HG03575 (cell line): ENCODE data around the gene NELFCD.
"Not testable (repeated sequence)": the region's sequence is repeated elsewhere in the genome, so short reads cannot be mapped to it uniquely, and the experiment has no call there.

ENCODE experiments used
- ATAC-seq: cut with Tn5 transposase; IDR thresholded peaks from one replicate; pipeline ENCODE4 v1.9.1; 2021; ENCODE audit not compliant: unreplicated experiment, insufficient number of reproducible peaks, low FRiP score; ENCODE audit errors: extremely low read depth

The NELFCD gene, protein sequence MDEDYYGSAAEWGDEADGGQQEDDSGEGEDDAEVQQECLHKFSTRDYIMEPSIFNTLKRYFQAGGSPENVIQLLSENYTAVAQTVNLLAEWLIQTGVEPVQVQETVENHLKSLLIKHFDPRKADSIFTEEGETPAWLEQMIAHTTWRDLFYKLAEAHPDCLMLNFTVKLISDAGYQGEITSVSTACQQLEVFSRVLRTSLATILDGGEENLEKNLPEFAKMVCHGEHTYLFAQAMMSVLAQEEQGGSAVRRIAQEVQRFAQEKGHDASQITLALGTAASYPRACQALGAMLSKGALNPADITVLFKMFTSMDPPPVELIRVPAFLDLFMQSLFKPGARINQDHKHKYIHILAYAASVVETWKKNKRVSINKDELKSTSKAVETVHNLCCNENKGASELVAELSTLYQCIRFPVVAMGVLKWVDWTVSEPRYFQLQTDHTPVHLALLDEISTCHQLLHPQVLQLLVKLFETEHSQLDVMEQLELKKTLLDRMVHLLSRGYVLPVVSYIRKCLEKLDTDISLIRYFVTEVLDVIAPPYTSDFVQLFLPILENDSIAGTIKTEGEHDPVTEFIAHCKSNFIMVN

DNA sequence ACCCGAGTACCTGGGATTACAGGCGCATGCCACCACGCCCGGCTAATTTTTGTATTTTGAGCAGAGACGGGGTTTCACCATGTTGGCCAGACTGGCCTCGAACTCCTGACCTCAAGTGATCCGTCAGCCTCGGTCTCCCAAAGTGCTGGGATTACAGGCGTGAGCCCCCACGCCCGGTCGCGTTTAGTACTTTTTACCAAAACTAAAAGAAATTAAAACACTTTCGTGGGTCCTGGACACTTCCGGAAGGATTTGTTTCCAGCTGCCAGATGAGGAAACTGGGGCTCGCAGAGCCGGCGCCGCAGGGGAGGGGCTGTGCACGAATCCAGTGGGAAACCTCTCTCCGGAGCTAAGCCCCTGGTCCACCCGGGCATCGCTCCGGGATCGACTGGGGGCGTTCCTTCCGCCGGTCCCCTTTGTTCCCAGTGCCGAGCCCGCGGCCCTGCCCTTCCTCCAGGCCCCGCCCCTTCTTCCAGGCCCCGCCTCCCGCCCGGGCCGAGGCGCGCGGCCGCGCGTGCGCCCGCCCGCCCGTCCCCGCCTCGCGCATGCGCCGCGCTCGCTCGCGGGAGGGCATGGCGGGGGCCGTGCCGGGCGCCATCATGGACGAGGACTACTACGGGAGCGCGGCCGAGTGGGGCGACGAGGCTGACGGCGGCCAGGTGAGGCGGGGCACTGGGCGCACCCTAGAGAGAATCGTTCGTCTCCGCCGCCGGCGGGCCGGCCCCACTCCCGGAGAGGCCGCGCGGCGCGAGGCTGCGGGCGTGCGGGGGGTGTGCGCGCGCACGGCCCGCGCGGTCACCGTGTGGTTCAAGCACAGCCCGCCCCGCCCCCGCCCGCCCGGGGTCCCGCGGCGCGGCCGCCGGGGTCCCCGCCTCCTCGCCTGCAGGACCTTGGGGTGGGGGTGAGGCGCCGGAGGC, at the start of gene NELFCD:
NELFCD (plus strand) TSS at position 546 of the 917 bp plus-strand sequence; CDS start at position 600, 54 bp downstream.
- ATAC-seq: no peak

DNA sequence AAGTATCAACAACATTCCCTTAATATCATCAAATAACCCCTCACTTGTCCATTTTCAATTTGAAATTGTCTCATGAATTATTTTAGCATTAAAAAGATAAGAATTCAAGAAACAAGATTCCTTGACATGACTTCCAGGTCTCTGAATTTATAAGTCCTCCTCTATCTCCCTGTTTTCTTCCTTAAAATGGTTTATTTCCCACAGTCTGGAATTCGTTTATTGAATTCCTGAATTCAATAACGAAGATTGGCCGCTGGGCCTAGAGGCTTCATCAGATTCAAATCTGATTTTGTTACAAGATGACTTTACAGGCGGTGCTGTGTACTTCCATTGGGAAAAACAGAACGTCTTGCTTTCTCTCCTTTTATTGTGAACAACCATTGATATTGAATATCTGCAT, 48.9 kb upstream of the NELFCD start:
- ATAC-seq: no peak

DNA sequence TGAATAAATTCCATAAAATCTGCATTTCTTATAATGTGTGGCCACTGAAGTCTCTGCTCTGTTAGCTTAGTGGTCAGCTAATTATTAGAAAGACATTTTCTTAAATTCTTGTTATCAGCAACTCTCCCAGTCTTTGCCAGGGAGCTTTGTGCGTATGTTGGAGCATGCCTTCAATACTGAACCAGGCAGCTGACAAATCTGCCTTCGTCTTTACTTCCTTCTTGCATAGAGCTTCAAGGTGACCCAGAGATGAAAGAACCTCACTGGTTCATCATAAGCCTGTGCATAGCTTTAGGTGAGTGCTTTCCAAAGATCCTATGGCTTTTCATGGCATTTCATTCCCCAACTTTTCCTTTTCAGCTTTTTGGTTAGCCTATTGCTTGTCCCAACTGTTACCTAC, 43.0 kb upstream of the NELFCD start:
- ATAC-seq: no peak

DNA sequence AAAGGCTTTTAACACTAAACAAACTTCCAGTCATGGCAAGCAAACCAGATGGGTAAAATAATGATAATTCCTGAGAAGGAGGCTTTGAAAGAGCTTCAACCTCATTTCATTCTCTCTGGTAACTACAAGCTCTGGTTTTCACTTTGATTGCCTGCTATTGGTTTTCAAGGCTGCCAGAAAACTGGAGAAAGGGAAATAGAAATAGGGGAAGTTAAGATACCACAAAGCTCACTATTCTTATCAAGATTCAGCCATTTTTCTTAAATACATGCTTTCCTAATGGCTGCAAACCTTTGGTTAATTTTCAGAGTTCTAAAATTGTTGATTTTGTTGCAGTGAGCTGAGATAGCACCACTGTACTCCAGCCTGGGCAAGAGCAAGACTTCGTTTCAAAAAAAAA, 42.5 kb upstream of the NELFCD start:
- ATAC-seq: no peak

DNA sequence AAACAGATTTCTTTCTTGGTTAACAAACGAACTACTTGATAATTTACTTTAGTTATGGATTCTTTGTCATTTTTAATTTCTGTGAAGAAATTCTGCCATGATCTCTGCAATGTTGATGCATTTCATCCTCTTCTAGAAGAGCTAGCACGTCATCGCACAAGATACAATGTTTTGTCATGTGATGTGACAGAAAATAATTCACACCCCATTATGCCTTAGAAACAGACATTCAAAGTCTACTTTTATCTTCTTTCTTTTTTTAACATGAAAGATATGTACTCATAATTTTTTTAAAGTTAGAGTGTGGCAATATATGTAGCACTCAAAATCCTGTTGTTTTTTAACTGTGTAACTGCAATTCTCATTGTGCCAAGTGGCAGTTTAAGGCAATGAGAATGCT, 39.6 kb upstream of the NELFCD start:
- ATAC-seq: no peak

DNA sequence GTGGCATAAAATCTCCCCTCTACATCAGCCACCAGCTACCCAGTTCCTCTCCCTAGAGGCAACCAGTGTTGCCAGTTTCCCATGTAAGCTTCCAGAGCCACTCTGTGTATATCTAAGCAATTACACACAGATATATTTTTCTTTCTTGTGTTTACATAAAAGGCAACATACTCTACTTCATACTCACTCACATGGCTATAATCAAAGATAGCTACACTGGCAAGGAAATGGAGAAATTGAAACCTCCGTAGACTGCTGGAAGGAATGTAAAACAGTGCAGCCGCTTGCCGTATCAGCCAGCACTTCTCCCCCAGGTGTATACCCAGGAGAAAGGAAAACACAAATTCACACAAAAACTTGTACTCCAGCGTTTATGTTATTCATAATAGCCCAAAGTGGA, 38.5 kb upstream of the NELFCD start:
- no peak for ATAC-seq

DNA sequence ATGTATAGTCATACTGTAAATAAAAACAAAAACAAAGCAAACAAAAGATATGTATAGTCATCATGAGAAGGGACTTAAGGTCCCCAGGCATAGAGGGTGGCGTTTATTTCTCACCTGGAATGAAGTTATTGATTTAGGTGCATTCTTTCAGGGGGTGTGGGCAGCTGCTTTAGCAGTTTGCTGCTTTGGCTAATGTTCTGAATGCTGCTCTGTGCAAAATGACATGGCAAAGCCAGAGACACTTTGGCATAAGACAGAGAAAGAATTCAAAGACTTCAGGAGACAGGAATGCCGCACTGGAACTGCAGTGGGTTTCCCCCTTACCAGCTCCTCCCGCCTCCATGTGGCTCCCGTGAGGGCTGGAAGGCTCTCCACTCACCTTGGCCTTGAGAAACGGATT, 36.4 kb upstream of the NELFCD start:
- ATAC-seq: no peak

DNA sequence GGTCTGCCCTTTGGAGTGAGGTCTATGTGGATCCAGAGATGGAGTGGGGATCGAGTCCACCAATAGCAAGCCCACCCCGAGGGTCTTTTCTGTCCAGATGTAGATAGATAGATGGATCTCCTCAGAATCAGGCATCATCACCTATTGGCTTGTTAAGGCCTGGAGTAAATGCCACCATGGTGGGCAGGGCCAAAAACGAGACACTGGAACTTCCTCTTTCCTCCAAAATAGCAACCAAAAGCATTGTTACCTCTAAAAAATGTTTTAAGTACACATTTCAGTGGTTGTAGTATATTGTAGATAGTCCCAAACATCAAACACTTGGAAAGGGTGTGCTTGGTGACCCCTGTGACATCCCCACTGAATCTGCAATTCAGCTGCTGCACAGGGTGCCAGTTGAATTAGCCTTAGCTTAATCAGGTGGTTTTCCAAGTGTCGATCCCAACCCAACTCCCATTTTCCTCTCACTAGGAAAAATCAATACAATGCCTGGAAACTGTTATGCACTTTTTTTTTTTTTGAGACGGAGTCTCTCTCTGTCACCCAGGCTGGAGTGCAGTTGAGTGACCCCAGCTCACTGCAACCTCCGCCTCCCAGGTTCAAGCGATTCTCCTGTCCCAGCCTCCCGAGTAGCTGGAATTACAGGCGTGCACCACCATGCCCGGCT, 35.0 kb upstream of the NELFCD start:
- ATAC-seq: no peak

DNA sequence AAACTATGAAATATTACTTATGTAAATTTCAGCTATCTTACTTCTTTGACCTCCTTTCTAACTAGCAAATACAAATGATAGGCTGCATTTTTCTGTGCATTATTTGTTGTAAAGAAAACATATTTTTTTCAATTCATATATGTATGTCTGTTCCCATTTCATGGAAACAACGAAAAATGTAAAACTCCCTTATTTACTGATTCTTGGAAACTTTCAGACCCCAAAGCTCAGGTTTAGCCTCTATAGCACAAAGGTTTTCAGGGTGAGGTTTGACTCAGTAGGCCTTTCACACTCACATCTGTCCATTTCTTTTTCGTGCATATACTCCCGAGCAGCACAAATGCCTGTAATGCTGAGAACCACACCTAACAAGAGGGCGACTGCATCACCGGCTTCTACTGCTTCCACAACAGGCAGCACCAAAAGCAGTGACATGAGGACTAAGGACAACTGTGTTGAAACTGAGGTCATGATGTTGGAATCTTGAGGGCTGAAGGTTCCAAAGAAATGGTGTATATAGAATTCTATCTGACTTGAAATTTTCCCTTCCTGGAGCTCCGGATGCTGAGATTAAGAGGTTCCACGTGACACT, 33.2 kb upstream of the NELFCD start:
- ATAC-seq: not testable (repeated sequence)

DNA sequence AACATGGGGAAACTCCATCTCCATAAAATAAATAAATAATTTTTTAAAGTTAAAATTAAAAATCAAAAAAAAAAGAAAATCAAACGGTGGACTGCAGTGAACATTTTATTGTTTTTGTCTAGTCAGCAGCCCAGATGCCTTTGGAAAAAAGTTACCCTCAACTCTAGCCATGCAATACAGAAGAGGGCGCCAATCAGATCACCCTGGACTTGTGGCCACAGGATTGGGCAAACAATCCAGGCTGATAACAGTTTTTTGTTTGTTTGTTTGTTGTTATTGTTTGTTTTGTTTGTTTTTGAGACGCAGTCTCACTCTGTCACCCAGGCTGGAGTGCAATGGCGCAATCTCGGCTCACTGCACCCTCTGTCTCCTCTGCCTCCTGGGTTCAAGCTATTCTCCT, 30.5 kb upstream of the NELFCD start:
- no peak for ATAC-seq

DNA sequence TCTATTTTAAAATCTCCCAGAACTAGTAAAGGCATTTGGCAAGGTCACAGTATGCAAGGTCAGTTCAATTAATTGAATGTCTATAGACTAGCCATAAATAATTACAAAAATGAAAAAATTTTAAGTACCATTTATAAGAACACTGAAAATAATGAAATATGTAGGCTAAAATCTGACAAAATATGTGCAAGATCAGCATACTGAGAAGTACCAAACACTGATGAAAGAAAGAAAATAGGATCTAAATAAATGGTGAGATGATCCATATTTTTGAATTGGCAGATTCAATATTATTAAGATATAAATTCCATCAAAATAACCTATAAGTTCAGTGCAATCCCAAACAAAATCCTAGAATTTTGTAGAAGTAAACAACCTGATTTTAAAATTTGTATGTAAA, 28.0 kb upstream of the NELFCD start:
- ATAC-seq: no peak

DNA sequence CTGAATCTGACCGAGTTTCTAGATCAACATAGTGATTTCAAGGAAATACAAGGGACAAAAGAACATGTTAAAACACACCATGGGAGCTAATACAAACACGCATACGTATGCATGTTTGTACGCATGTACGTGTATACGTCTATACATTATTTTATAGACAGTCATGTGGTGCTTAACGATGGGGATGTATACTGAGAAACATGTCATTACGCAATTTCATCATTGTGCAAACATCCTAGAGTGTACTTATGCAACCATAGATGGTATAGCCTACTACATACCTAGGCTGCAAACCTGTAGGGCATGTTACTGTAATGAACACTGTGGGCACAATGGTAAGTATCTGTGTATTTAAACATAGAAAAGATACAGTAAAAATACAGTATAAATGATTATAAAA, 25.0 kb upstream of the NELFCD start:
- no peak for ATAC-seq

DNA sequence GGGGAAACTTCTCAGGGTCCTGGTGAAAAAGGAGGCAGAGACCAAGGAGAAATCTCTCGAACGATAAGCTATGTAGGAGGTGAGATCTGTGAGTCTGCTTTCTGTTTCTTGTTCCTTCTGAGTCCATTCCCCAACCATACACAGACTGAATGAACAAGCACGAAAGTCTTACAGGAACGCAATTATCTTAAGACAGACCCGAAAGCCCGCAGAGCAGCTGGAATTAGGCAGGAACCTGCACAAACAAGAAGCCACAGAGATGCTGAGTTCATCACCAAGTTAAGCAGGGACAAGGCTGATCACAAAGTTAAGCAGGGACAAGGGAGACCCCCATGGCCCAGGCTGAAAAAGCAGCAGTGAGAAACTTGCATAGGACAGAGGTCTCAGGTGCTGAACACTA, 21.4 kb upstream of the NELFCD start:
- no peak for ATAC-seq

DNA sequence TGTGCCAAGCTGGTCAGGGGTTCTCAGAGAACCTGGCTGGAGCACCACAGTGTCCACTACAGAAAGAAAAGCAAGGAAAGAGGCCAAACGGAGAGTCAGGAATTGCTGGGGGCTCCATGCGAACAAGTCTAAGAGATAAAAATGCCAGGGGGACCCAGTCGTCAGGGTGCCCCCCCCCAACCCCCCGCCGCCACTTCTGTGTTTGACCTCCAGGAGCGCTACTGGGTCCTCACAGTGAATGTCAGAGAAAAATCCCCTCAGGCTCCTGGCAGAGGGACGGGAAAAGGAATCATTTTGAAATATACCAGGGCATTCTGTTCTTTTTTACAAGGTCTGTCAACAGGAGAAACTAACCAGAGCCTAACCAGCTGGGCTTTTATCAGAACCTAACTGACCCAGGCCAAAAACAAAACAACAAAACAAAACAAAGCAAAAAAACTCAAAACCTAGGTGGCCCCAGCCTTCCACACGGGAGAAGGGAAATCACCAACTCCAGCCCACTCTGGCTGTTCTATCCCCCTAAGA, 17.9 kb upstream of the NELFCD start:
- ATAC-seq: no peak

DNA sequence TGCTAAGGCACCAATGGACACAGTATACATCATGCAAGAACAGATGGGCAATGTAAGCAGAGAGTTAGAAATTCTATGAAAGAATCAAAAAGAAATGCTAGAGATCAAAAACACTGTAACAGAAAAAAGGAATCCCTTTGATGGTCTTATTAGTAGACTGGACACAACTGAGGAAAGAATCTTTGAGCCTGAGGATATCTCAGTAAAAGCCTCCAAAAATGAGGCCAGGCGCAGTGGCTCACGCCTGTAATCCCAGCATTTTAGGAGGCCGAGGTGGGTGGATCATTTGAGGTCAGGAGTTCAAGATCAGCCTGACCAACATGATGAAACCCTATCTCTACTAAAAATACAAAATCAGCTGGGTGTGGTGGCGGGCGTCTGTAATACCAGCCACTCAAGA, 17.1 kb upstream of the NELFCD start:
- ATAC-seq: not testable (repeated sequence)

DNA sequence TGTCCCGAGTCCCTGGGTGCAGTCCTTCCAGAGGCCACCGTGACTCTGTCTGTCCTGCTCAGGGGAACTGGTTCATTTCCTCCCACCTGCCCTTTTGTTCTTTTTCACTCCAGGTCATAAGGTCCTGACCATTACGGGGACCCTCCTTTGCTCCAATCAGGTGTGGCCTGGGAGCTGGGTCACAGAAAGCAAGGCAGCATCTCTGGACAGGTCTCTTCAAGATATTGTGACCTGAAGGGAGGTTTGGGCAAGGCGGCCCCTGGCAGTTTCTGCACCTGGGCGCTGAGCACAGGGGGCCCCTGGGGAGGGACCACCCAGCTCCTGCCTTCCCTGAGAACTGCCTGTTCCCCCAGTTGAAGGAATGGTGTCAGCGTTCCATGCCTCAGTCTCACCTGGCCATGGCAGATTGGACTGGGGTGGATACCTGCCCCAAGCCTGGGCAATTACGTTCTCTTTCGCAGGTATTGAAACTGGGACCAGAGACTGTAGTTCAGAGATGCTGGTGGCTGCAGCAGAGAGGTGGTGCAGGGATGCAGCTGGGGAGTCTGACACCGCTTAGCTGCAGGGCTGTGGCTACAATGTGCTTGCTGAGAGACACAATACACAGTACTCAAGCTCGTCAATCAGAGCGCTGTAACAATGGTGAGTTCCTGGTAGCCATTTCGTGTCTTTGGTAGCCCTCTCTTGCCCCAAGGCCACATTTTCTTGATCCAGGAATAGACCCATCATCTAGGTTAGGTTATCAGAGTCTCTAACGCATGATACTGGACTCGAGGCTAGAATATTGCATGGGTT, 15.6 kb upstream of the NELFCD start:
- ATAC-seq: no peak

DNA sequence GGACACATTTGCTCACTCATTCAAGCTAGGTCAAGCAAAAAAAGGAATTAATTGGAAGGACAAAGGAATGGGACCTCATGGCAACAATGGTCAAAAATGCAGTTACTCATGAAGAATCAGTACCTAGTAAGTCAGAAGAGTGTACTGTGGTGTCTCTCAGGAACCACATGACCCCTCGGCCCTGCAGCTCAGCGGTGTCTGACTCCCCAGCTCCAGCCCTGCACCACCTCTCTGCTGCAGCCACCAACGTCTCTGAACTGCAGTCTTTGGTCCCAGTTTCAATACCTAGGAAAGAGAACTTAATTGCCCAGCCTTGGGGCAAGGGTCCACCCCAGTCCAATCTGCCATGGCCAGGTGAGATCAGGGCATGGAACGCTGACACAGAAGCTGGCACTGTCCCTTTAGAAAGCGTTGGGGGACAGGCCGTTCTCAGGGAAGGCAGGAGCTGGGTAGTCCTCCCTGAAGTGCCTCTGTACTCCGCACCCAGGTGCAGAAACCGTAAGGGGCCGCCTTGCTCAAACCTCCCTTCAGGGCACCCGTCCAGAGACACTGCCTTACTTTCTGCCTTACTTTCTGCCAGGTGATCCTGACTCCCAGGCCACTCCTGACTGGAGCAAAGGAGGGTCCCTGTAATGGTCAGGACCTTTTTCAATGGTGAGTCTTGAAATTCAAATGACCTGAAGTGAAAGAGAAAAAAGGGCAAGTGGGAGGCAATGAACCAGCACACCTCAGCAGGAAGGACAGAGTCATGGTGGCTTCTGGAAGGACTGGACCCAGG, 13.2 kb upstream of the NELFCD start:
- ATAC-seq: no peak
